ENCODE measurements around the gene MAPK11. TPM values are rescaled to one million over a fixed set of nuclear protein-coding genes. Genes with fewer than 3 reads are reported as not detected.

The MAPK11 gene
- total and polyA plus RNA-seq, 9 of the 15 experiments (the other 6 are each of a cell fraction or from before 2014, with no cell fraction given): 0.06 to 14.6 (median 5.3) TPM

GRCh38 chr22:50260801-50261614 lies 9.2 kb downstream of the MAPK11 start (continued):
- no peak for TF ChIP-seq ERF (CRISPR knock-in tag; IDR thresholded peaks at IDR 0.05)
- no peak for TF ChIP-seq RFX1 (IDR thresholded peaks at IDR 0.05)
- TF ChIP-seq HDAC2 (IDR thresholded peaks at IDR 0.05): no peak
- TF ChIP-seq ZNF212 (CRISPR knock-in tag; IDR thresholded peaks at IDR 0.05): no peak
- no peak for TF ChIP-seq ETV6 (IDR thresholded peaks at IDR 0.05; ENCODE audit: borderline replicate concordance in 1 of 2, low read depth in 2 of 2, low read length in 1 of 2)
- TF ChIP-seq ETV6 (CRISPR knock-in tag; IDR thresholded peaks at IDR 0.05; ENCODE audit: borderline replicate concordance): no peak
- no peak for TF ChIP-seq IRF2 (CRISPR knock-in tag; IDR thresholded peaks at IDR 0.05)
- no peak for TF ChIP-seq ATF6 (CRISPR knock-in tag; IDR thresholded peaks at IDR 0.05)
- no peak for TF ChIP-seq KLF1 (tag; IDR thresholded peaks at IDR 0.05)
- no peak for TF ChIP-seq ZNF512 (tag; IDR thresholded peaks at IDR 0.05)
- no peak for TF ChIP-seq MITF (IDR thresholded peaks at IDR 0.05)
- no peak for TF ChIP-seq SPI1 (IDR thresholded peaks at IDR 0.05; ENCODE audit: borderline replicate concordance, low read depth, low read length)
- TF ChIP-seq SRSF3 (IDR thresholded peaks at IDR 0.05; ENCODE audit: insufficient read depth, low read length): no peak
- no peak for TF ChIP-seq ZBTB34 (CRISPR knock-in tag; IDR thresholded peaks at IDR 0.05)
- TF ChIP-seq HOXB6 (CRISPR knock-in tag; IDR thresholded peaks at IDR 0.05; ENCODE audit: borderline replicate concordance): no peak
- TF ChIP-seq ARHGAP35 (IDR thresholded peaks at IDR 0.05; ENCODE audit: partially characterized antibody): no peak
- no peak for TF ChIP-seq CBX1 (IDR thresholded peaks at IDR 0.05; ENCODE audit: low read depth)
- TF ChIP-seq TARDBP (IDR thresholded peaks at IDR 0.05): no peak
- TF ChIP-seq MCM2 (IDR thresholded peaks at IDR 0.05; ENCODE audit: low read depth): no peak
- TF ChIP-seq STAG1 (CRISPR knock-in tag; IDR thresholded peaks at IDR 0.05; ENCODE audit: borderline replicate concordance): no peak
- no peak for TF ChIP-seq ATF1 (CRISPR knock-in tag; IDR thresholded peaks at IDR 0.05)
- TF ChIP-seq ATF1 (tag; IDR thresholded peaks at IDR 0.05): no peak
- no peak for TF ChIP-seq TRIM28 (IDR thresholded peaks at IDR 0.05)
- no peak for TF ChIP-seq BRCA1 (IDR thresholded peaks at IDR 0.05)
- TF ChIP-seq BRCA1 (CRISPR knock-in tag; IDR thresholded peaks at IDR 0.05): no peak
- TF ChIP-seq HMGN3 (IDR thresholded peaks at IDR 0.05; ENCODE audit: borderline replicate concordance, extremely low read depth, insufficient read length, low read depth, low read length): peak; percentile 27

Measured in K562 (cell line).